Trophoblast cell (in vitro differentiated cells and primary cell): ENCODE data around the gene LBX2. TPM values are rescaled to one million over a fixed set of nuclear protein-coding genes. Genes with fewer than 3 reads are reported as not detected.

ENCODE experiments used
- DNase-seq, 2 donors: peaks; one replicate each; pipeline ENCODE4 v3.0.0-alpha.2; 2016
- H2AFZ ChIP-seq: 2 replicates; pipeline ENCODE4 v1.6.1; 2013; ENCODE audit warnings: low read length, moderate library complexity, mild to moderate bottlenecking; ENCODE audit not compliant: insufficient read depth, poor library complexity
- H2AK5ac ChIP-seq: 2 replicates; pipeline ENCODE4 v1.6.1; 2013; ENCODE audit warnings: mild to moderate bottlenecking, low read length
- H2BK120ac ChIP-seq: 2 replicates; pipeline ENCODE4 v1.6.1; 2013; ENCODE audit warnings: low read length, mild to moderate bottlenecking, moderate library complexity; ENCODE audit not compliant: insufficient read depth, poor library complexity
- H2BK12ac ChIP-seq: 2 replicates; pipeline ENCODE4 v1.6.1; 2013; ENCODE audit warnings: mild to moderate bottlenecking, low read length, moderate library complexity
- H2BK5ac ChIP-seq: 2 replicates; pipeline ENCODE4 v1.6.1; 2013; ENCODE audit warnings: low read length, low read depth, moderate library complexity, mild to moderate bottlenecking; ENCODE audit not compliant: poor library complexity
- H3K14ac ChIP-seq: 2 replicates; pipeline ENCODE4 v1.6.1; 2013; ENCODE audit warnings: mild to moderate bottlenecking, low read length
- H3K18ac ChIP-seq: 2 replicates; pipeline ENCODE4 v1.6.1; 2013; ENCODE audit warnings: mild to moderate bottlenecking, low read length
- H3K23ac ChIP-seq: 2 replicates; pipeline ENCODE4 v1.6.1; 2013; ENCODE audit warnings: low read length
- H3K27ac ChIP-seq: 2 replicates; pipeline ENCODE4 v1.5.1; 2013; ENCODE audit warnings: low read depth, mild to moderate bottlenecking, inconsistent platforms, low read length, moderate library complexity
- H3K27me3 ChIP-seq: 2 replicates; pipeline ENCODE4 v1.6.1; 2013; ENCODE audit warnings: inconsistent platforms, mild to moderate bottlenecking, low read length, moderate library complexity; ENCODE audit not compliant: insufficient read depth
- H3K36me3 ChIP-seq, 2 experiments: 1 replicate in 1 of 2; 2 replicates in 1 of 2; pipeline ENCODE4 v1.6.1; 2013; ENCODE audit warnings: low read length in 2 of 2, mild to moderate bottlenecking in 2 of 2, moderate library complexity in 1 of 2; ENCODE audit not compliant: insufficient read depth in 2 of 2, control insufficient read depth in 1 of 2
- H3K4ac ChIP-seq: 2 replicates; pipeline ENCODE4 v1.6.1; 2013; ENCODE audit warnings: low read depth, mild to moderate bottlenecking, low read length, moderate library complexity
- H3K4me1 ChIP-seq, 2 experiments: 1 replicate in 1 of 2; 2 replicates in 1 of 2; pipeline ENCODE4 v1.6.1; 2013; ENCODE audit warnings: low read length in 2 of 2, mild to moderate bottlenecking in 2 of 2, moderate library complexity in 1 of 2; ENCODE audit not compliant: insufficient read depth in 2 of 2, control insufficient read depth in 1 of 2
- H3K4me2 ChIP-seq: 2 replicates; pipeline ENCODE4 v1.6.1; 2013; ENCODE audit warnings: inconsistent platforms, mild to moderate bottlenecking, low read length, moderate library complexity
- H3K4me3 ChIP-seq: 2 replicates; pipeline ENCODE4 v1.5.1; 2013; ENCODE audit warnings: mild to moderate bottlenecking, low read depth, low read length, inconsistent platforms
- H3K79me1 ChIP-seq: one replicate; pipeline ENCODE4 v1.6.1; 2013; ENCODE audit warnings: low read length
- H3K79me2 ChIP-seq: 2 replicates; pipeline ENCODE4 v1.6.1; 2013; ENCODE audit warnings: low read length, mild to moderate bottlenecking; ENCODE audit not compliant: control insufficient read depth, insufficient read depth, poor library complexity
- H3K9ac ChIP-seq: 2 replicates; pipeline ENCODE4 v1.6.1; 2013; ENCODE audit warnings: mild to moderate bottlenecking, low read length
- H3K9me3 ChIP-seq: 2 replicates; pipeline ENCODE4 v1.6.1; 2013; ENCODE audit warnings: low read depth, mild to moderate bottlenecking, control low read depth, inconsistent platforms, low read length; ENCODE audit not compliant: insufficient read depth
- H4K12ac ChIP-seq: 2 replicates; pipeline ENCODE4 v1.6.1; 2013; ENCODE audit warnings: low read depth, mild to moderate bottlenecking, low read length, moderate library complexity
- H4K8ac ChIP-seq: 2 replicates; pipeline ENCODE4 v1.6.1; 2013; ENCODE audit warnings: low read depth, mild to moderate bottlenecking, low read length, moderate library complexity
- H4K91ac ChIP-seq: one replicate; pipeline ENCODE4 v1.6.1; 2013; ENCODE audit warnings: low read depth, mild to moderate bottlenecking, low read length, moderate library complexity
- WGBS: extraction: QIAGEN DNeasy Blood & Tissue Kit; methylation state at CpG from one replicate; pipeline ENCODE4 v1.1.7; 2013; ENCODE audit warnings: missing lambda C conversion rate; ENCODE audit not compliant: insufficient read length, insufficient coverage; ENCODE audit errors: extremely low coverage; 5-methylcytosine and 5-hydroxymethylcytosine counted together
- polyA plus RNA-seq: library from polyadenylated mRNA; stranded (reverse); fragments of 200-250 nt; gene quantifications from 2 replicates; pipeline ENCODE4 v1.2.3, GENCODE V29; 2013

The LBX2 gene
- polyA plus RNA-seq = 0.58 and 0.68 TPM in 2 replicates

- Histone ChIP-seq H3K27me3 (peaks cover 67% of the 10 kb centered on the region), H3K4me3 (peak within 1 kb of the TSS; percentile 30), H4K8ac (no peak within 1 kb of the TSS), H2BK12ac (no peak within 1 kb of the TSS), H3K4ac (no peak within 1 kb of the TSS), H3K27ac (no peak within 1 kb of the TSS), H2BK5ac (no peak within 1 kb of the TSS), H3K4me1 (peaks cover 29% of the 10 kb centered on the region in 2 experiments), H3K9me3 (peaks cover 2% of the 10 kb centered on the region), H3K14ac (no peak within 1 kb of the TSS), H3K23ac (no peak within 1 kb of the TSS), H3K36me3 (no peaks in the 10 kb centered on the region), H3K79me1 (peaks cover 19% of the 10 kb centered on the region), H3K18ac (no peak within 1 kb of the TSS), H3K9ac (no peak within 1 kb of the TSS), H2BK120ac (no peak within 1 kb of the TSS), H4K12ac (no peak within 1 kb of the TSS), H3K4me2 (peak within 1 kb of the TSS; percentile 63), H2AFZ (peak within 1 kb of the TSS; percentile 27), H2AK5ac (no peak within 1 kb of the TSS), H4K91ac (no peak within 1 kb of the TSS), H3K79me2 (peaks cover 8% of the 10 kb centered on the region)
- WGBS = no CpG with 5 or more reads among the region's 65 CpGs
- peak in 1 of 2 donors; percentile 17 for DNase-seq
Measured at GRCh38 chr2:74499267-74499939, at the start of gene LBX2. TSS of gene LBX2 (minus strand) at chr2:74499603. CDS start at chr2:74499537, 66 bp downstream.

GRCh38 chr2:74548285-74548899, 49.0 kb upstream of the LBX2 start:
- Histone ChIP-seq H3K23ac (no peak overlapping the region), H3K79me2 (no peaks in the 10 kb centered on the region)
- no CpG with 5 or more reads among the region's 26 CpGs for WGBS

GRCh38 chr2:74546004-74546403, 46.6 kb upstream of the LBX2 start:
- no peak overlapping the region for H2AK5ac ChIP-seq
- H2BK120ac ChIP-seq = no peak overlapping the region
- no peak overlapping the region for H4K8ac ChIP-seq
- H2BK12ac ChIP-seq = no peak overlapping the region
- no peak overlapping the region for H4K91ac ChIP-seq
- WGBS = no CpG with 5 or more reads among the region's 3 CpGs
- no peak for DNase-seq
- no peak overlapping the region for H3K27ac ChIP-seq
- H3K36me3 ChIP-seq = no peaks in the 10 kb centered on the region
- H3K4me1 ChIP-seq = peaks cover 4 to 7% of the 10 kb centered on the region in 2 experiments
- no peak overlapping the region for H3K9ac ChIP-seq
- H4K12ac ChIP-seq = no peak overlapping the region
- H3K27me3 ChIP-seq = peaks cover 25% of the 10 kb centered on the region
- H3K79me1 ChIP-seq = no peaks in the 10 kb centered on the region
- no peak overlapping the region for H3K18ac ChIP-seq
- no peak overlapping the region for H3K4me3 ChIP-seq
- no peak overlapping the region for H3K23ac ChIP-seq
- H3K4me2 ChIP-seq = no peak overlapping the region
- no peaks in the 10 kb centered on the region for H3K79me2 ChIP-seq
- H3K4ac ChIP-seq = no peak overlapping the region
- peaks cover 8% of the 10 kb centered on the region for H3K9me3 ChIP-seq
- no peak overlapping the region for H2BK5ac ChIP-seq
- H3K14ac ChIP-seq = no peak overlapping the region
- no peak overlapping the region for H2AFZ ChIP-seq

More at GRCh38 chr2:74548285-74548899, 49.0 kb upstream of the LBX2 start:
- no peak overlapping the region for H3K27ac ChIP-seq
- peaks cover 7 to 9% of the 10 kb centered on the region in 2 experiments for H3K4me1 ChIP-seq
- H4K12ac ChIP-seq = no peak overlapping the region
- peak overlapping the region; percentile 8 for H3K4me3 ChIP-seq
- H3K4me2 ChIP-seq = peak overlapping the region; percentile 75
- H4K8ac ChIP-seq = no peak overlapping the region
- no peak overlapping the region for H3K14ac ChIP-seq
- no peak overlapping the region for H3K9ac ChIP-seq
- H2BK120ac ChIP-seq = peak overlapping the region; percentile 31
- no peak overlapping the region for H2BK12ac ChIP-seq
- H3K27me3 ChIP-seq = peaks cover 30% of the 10 kb centered on the region
- H3K4ac ChIP-seq = no peak overlapping the region
- H3K36me3 ChIP-seq = no peaks in the 10 kb centered on the region
- peak overlapping the region; percentile 86 for H2AFZ ChIP-seq
- H3K18ac ChIP-seq = no peak overlapping the region
- H2BK5ac ChIP-seq = no peak overlapping the region
- no peaks in the 10 kb centered on the region for H3K79me1 ChIP-seq
- DNase-seq = no peak
- no peak overlapping the region for H4K91ac ChIP-seq
- H2AK5ac ChIP-seq = no peak overlapping the region
- H3K9me3 ChIP-seq = peaks cover 8% of the 10 kb centered on the region

GRCh38 chr2:74544634-74545033, 45.2 kb upstream of the LBX2 start:
- H3K4me2 ChIP-seq = no peak overlapping the region
- H2BK12ac ChIP-seq = no peak overlapping the region
- H3K18ac ChIP-seq = no peak overlapping the region
- H3K9ac ChIP-seq = no peak overlapping the region
- no peaks in the 10 kb centered on the region for H3K79me2 ChIP-seq
- peak in 1 of 2 donors; percentile 39 for DNase-seq
- H3K4me3 ChIP-seq = no peak overlapping the region
- H3K27me3 ChIP-seq = peaks cover 18% of the 10 kb centered on the region
- peaks cover 7% of the 10 kb centered on the region for H3K9me3 ChIP-seq
- no peaks in the 10 kb centered on the region for H3K36me3 ChIP-seq
- H2AK5ac ChIP-seq = no peak overlapping the region
- no peak overlapping the region for H2BK5ac ChIP-seq
- H3K14ac ChIP-seq = no peak overlapping the region
- H4K8ac ChIP-seq = no peak overlapping the region
- H3K23ac ChIP-seq = no peak overlapping the region
- no peak overlapping the region for H4K91ac ChIP-seq
- H2BK120ac ChIP-seq = no peak overlapping the region
- no peak overlapping the region for H3K27ac ChIP-seq
- H3K4me1 ChIP-seq = peaks cover 4 to 7% of the 10 kb centered on the region in 2 experiments
- H3K4ac ChIP-seq = no peak overlapping the region
- H2AFZ ChIP-seq = no peak overlapping the region
- WGBS = no CpG with 5 or more reads among the region's 3 CpGs
- H4K12ac ChIP-seq = no peak overlapping the region
- H3K79me1 ChIP-seq = no peaks in the 10 kb centered on the region
